ENCODE data around the gene TRMT112. TPM values are rescaled to one million over a fixed set of nuclear protein-coding genes. Genes with fewer than 3 reads are reported as not detected.

Gene TRMT112
- total RNA-seq: 100 to 1,000 TPM; 137 to 145 TPM

- Mint-ChIP-seq H3K4me3 (peak within 1 kb of the TSS; percentile 91), H3K4me1 (peaks cover 60% of the 10 kb centered on the region), H3K36me3 (ENCODE audit: low read depth) (peaks cover 54% of the 10 kb centered on the region), H3K27ac (peak within 1 kb of the TSS; percentile 96), H3K9me3 (no peaks in the 10 kb centered on the region), H3K27me3 (no peaks in the 10 kb centered on the region)
- ChIA-PET CTCF (interaction anchor here (0.6 to 5.7 kb wide), 27 partner anchors 10 to 447 kb away, joined by 3 to 157 read pairs (median 6); partner anchors contain the start of genes BAD, CCDC88B, ESRRA and FERMT3), POLR2A (interaction anchor here (0.7 to 5.0 kb wide), 35 partner anchors 11 to 1650 kb away, joined by 3 to 104 read pairs (median 4); partner anchors contain the start of genes BAD, CCDC88B, DNAJC4 and ESRRA)
- peak; percentile 97 for DNase-seq
Measured at GRCh38 chr11:64317325-64317960, at the start of gene TRMT112. Gene TRMT112 (minus strand): TSS chr11:64317559. CDS start chr11:64317526, 33 bp downstream.

- peaks cover 7% of the 10 kb centered on the region for H3K4me1 Mint-ChIP-seq
- CTCF ChIA-PET: no interaction called here
- DNase-seq: no peak
- H3K27me3 Mint-ChIP-seq: no peaks in the 10 kb centered on the region
- H3K4me3 Mint-ChIP-seq: no peak overlapping the region
- H3K9me3 Mint-ChIP-seq: no peaks in the 10 kb centered on the region
- no peak overlapping the region for H3K27ac Mint-ChIP-seq
- peaks cover 56% of the 10 kb centered on the region for H3K36me3 Mint-ChIP-seq (ENCODE audit: low read depth)
- POLR2A ChIA-PET: no interaction called here
Measured at GRCh38 chr11:64366751-64367150, 49.4 kb upstream of the TRMT112 start.

GRCh38 chr11:64364911-64365310, 47.6 kb upstream of the TRMT112 start:
- no peak overlapping the region for H3K4me3 Mint-ChIP-seq
- no peaks in the 10 kb centered on the region for H3K27me3 Mint-ChIP-seq
- DNase-seq: no peak
- H3K9me3 Mint-ChIP-seq: no peaks in the 10 kb centered on the region
- peaks cover 69% of the 10 kb centered on the region for H3K36me3 Mint-ChIP-seq (ENCODE audit: low read depth)
- ChIA-PET CTCF (no interaction called here), POLR2A (interaction anchor here (0.6 kb wide), 1 partner anchor 10 kb away, joined by 3 read pairs; no protein-coding TSS in a partner anchor)
- H3K27ac Mint-ChIP-seq: no peak overlapping the region
- H3K4me1 Mint-ChIP-seq: peaks cover 21% of the 10 kb centered on the region

GRCh38 chr11:64364435-64364834, 47.1 kb upstream of the TRMT112 start:
- H3K4me1 Mint-ChIP-seq: peaks cover 26% of the 10 kb centered on the region
- H3K36me3 Mint-ChIP-seq (ENCODE audit: low read depth): peaks cover 70% of the 10 kb centered on the region
- POLR2A ChIA-PET: interaction anchor here (0.6 kb wide), 1 partner anchor 10 kb away, joined by 3 read pairs; no protein-coding TSS in a partner anchor
- CTCF ChIA-PET: no interaction called here
- H3K27me3 Mint-ChIP-seq: no peaks in the 10 kb centered on the region
- H3K9me3 Mint-ChIP-seq: no peaks in the 10 kb centered on the region
- DNase-seq: no peak
- H3K4me3 Mint-ChIP-seq: no peak overlapping the region
- no peak overlapping the region for H3K27ac Mint-ChIP-seq

- H3K27ac Mint-ChIP-seq: no peak overlapping the region
- no peak for DNase-seq
- ChIA-PET CTCF (no interaction called here), POLR2A (no interaction called here)
- H3K4me3 Mint-ChIP-seq: no peak overlapping the region
- no peaks in the 10 kb centered on the region for H3K9me3 Mint-ChIP-seq
- H3K27me3 Mint-ChIP-seq: no peaks in the 10 kb centered on the region
- peaks cover 62% of the 10 kb centered on the region for H3K36me3 Mint-ChIP-seq (ENCODE audit: low read depth)
- H3K4me1 Mint-ChIP-seq: peaks cover 37% of the 10 kb centered on the region
Measured at GRCh38 chr11:64362339-64362738, 45.0 kb upstream of the TRMT112 start.

GRCh38 chr11:64361659-64362058, 44.3 kb upstream of the TRMT112 start:
- peaks cover 39% of the 10 kb centered on the region for H3K4me1 Mint-ChIP-seq
- H3K27ac Mint-ChIP-seq: no peak overlapping the region
- no peak overlapping the region for H3K4me3 Mint-ChIP-seq
- CTCF ChIA-PET: no interaction called here
- H3K27me3 Mint-ChIP-seq: no peaks in the 10 kb centered on the region
- no peaks in the 10 kb centered on the region for H3K9me3 Mint-ChIP-seq
- DNase-seq: no peak
- H3K36me3 Mint-ChIP-seq (ENCODE audit: low read depth): peaks cover 60% of the 10 kb centered on the region
- POLR2A ChIA-PET: no interaction called here

- peaks cover 43% of the 10 kb centered on the region for H3K4me1 Mint-ChIP-seq
- no peak overlapping the region for H3K27ac Mint-ChIP-seq
- H3K9me3 Mint-ChIP-seq: no peaks in the 10 kb centered on the region
- no peak for DNase-seq
- peaks cover 48% of the 10 kb centered on the region for H3K36me3 Mint-ChIP-seq (ENCODE audit: low read depth)
- CTCF ChIA-PET: interaction anchor here (1.1 to 4.1 kb wide), 9 partner anchors 18 to 328 kb away, joined by 3 to 28 read pairs (median 7); partner anchors contain the start of genes PRDX5 and TRMT112
- peak overlapping the region; percentile 92 for H3K4me3 Mint-ChIP-seq
- POLR2A ChIA-PET: interaction anchor here (0.9 to 5.1 kb wide), 7 partner anchors 11 to 293 kb away, joined by 3 to 29 read pairs (median 4); partner anchors contain the start of genes PRDX5 and TRMT112
- no peaks in the 10 kb centered on the region for H3K27me3 Mint-ChIP-seq
Measured at GRCh38 chr11:64360448-64360921, 43.1 kb upstream of the TRMT112 start.

- H3K27ac Mint-ChIP-seq: peak overlapping the region; percentile 78
- no peaks in the 10 kb centered on the region for H3K9me3 Mint-ChIP-seq
- peaks cover 42% of the 10 kb centered on the region for H3K36me3 Mint-ChIP-seq (ENCODE audit: low read depth)
- CTCF ChIA-PET: interaction anchor here (0.7 to 4.1 kb wide), 12 partner anchors 14 to 329 kb away, joined by 3 to 28 read pairs (median 4); partner anchors contain the start of genes PRDX5 and TRMT112
- peak overlapping the region; percentile 92 for H3K4me3 Mint-ChIP-seq
- H3K27me3 Mint-ChIP-seq: no peaks in the 10 kb centered on the region
- H3K4me1 Mint-ChIP-seq: peaks cover 43% of the 10 kb centered on the region
- DNase-seq: peak; percentile 43
- POLR2A ChIA-PET: interaction anchor here (0.9 to 5.1 kb wide), 10 partner anchors 10 to 419 kb away, joined by 3 to 29 read pairs (median 4); partner anchors contain the start of genes CCDC88B, FERMT3, PRDX5 and SF1
Measured at GRCh38 chr11:64359712-64360445, 42.5 kb upstream of the TRMT112 start.

- no peaks in the 10 kb centered on the region for H3K9me3 Mint-ChIP-seq
- ChIA-PET CTCF (interaction anchor here (0.7 to 4.1 kb wide), 12 partner anchors 11 to 330 kb away, joined by 3 to 28 read pairs (median 4); partner anchors contain the start of genes PRDX5 and TRMT112), POLR2A (interaction anchor here (1.0 to 5.1 kb wide), 10 partner anchors 10 to 420 kb away, joined by 3 to 29 read pairs (median 4); partner anchors contain the start of genes CCDC88B, FERMT3, PRDX5 and SF1)
- peak within 1 kb of the TSS; percentile 92 for H3K4me3 Mint-ChIP-seq
- H3K36me3 Mint-ChIP-seq (ENCODE audit: low read depth): peaks cover 37% of the 10 kb centered on the region
- H3K27ac Mint-ChIP-seq: peak within 1 kb of the TSS; percentile 89
- H3K4me1 Mint-ChIP-seq: peaks cover 40% of the 10 kb centered on the region
- DNase-seq: peak; percentile 65
- no peaks in the 10 kb centered on the region for H3K27me3 Mint-ChIP-seq
Measured at GRCh38 chr11:64358907-64359711, 41.8 kb upstream of the TRMT112 start, which contains the start of gene RPS6KA4. Gene RPS6KA4 (plus strand): TSS chr11:64359162. CDS start chr11:64359236, 74 bp downstream.

GRCh38 chr11:64358536-64358906, 41.2 kb upstream of the TRMT112 start:
- ChIA-PET CTCF (interaction anchor here (0.6 to 4.1 kb wide), 7 partner anchors 10 to 91 kb away, joined by 3 to 28 read pairs (median 6); partner anchors contain the start of genes CCDC88B, PRDX5 and TRMT112), POLR2A (interaction anchor here (1.5 to 5.1 kb wide), 5 partner anchors 9 to 420 kb away, joined by 4 to 29 read pairs (median 8); partner anchors contain the start of genes CCDC88B, FERMT3, PRDX5 and SF1)
- DNase-seq: no peak
- H3K27me3 Mint-ChIP-seq: no peaks in the 10 kb centered on the region
- peaks cover 34% of the 10 kb centered on the region for H3K36me3 Mint-ChIP-seq (ENCODE audit: low read depth)
- H3K27ac Mint-ChIP-seq: peak overlapping the region; percentile 89
- peaks cover 40% of the 10 kb centered on the region for H3K4me1 Mint-ChIP-seq
- peak overlapping the region; percentile 70 for H3K4me3 Mint-ChIP-seq
- H3K9me3 Mint-ChIP-seq: no peaks in the 10 kb centered on the region

- peak overlapping the region; percentile 70 for H3K4me3 Mint-ChIP-seq
- H3K27me3 Mint-ChIP-seq: no peaks in the 10 kb centered on the region
- peak overlapping the region; percentile 89 for H3K27ac Mint-ChIP-seq
- peaks cover 32% of the 10 kb centered on the region for H3K36me3 Mint-ChIP-seq (ENCODE audit: low read depth)
- ChIA-PET POLR2A (interaction anchor here (1.1 to 5.1 kb wide), 6 partner anchors 9 to 421 kb away, joined by 3 to 29 read pairs (median 7); partner anchors contain the start of genes CCDC88B, FERMT3, PRDX5 and SF1), CTCF (interaction anchor here (0.6 to 4.1 kb wide), 7 partner anchors 10 to 91 kb away, joined by 3 to 28 read pairs (median 6); partner anchors contain the start of genes CCDC88B, PRDX5 and TRMT112)
- H3K9me3 Mint-ChIP-seq: no peaks in the 10 kb centered on the region
- peak; percentile 77 for DNase-seq
- H3K4me1 Mint-ChIP-seq: peaks cover 40% of the 10 kb centered on the region
Measured at GRCh38 chr11:64357904-64358535, 40.7 kb upstream of the TRMT112 start.

All from activated CD4-positive, alpha-beta memory T cell treated with anti-CD3 and anti-CD28 coated beads, Interleukin-2, amount 10 ng/mL, durations not matched to agents 7 days and 5 days (primary cell).